Activated CD4-positive, alpha-beta T cell treated with anti-CD3 and anti-CD28 coated beads, Interleukin-2, Interleukin-6, amounts not matched to agents 100 ng/mL and 50 ng/mL, durations not matched to agents 16 hours and 8 hours (primary cell): ENCODE data around the gene FKBP6.
A peak's percentile ranks its signal among the peaks of the same experiment; 100 is the strongest.
"Not testable (repeated sequence)": the region's sequence is repeated elsewhere in the genome, so short reads cannot be mapped to it uniquely, and the experiment has no call there.

ENCODE experiments used
- DNase-seq: peaks from one replicate; pipeline ENCODE4 v3.0.0-alpha.2; 2020

The FKBP6 gene

DNA sequence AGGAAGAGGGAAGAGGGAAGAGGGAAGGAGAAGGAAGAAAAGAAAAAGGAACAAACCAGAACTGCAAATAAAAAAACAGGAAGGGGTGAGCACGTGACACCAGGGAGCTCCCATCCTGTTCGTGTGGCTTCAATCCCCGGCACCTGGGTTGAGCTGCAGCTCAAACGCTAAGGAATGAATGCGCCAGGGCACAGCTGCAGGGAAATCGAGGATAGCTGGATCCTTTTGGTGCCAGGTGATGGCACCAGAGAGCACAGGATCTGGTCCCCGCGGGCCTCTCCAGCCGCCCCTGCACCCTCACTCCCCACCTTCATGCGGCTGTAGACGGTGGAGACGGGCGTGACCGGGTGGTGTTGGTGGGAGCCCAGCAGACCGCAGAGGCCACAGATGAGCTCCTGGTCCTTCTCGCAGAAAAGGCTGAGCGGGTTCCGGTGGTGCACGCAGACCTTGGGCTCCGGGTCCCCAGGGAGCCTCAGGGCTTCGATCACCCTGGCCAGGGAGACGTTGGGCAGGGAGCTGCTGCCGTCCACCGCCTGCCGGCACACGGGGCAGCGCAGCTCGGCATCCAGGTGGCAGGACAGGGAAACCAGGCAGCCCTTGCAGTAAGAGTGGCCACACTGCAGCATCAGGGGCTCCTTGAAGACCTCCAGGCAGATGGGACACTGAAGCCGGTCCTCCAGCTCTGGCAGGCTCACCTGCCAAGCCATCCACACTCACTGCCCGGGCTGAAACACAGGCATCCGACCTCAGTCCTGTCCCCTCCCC lies 3.7 kb upstream of the FKBP6 start:
- DNase-seq, result peak; percentile 58

GRCh38 chr7:73325424-73325823 lies 2.5 kb upstream of the FKBP6 start:
- not testable (repeated sequence) for DNase-seq

- DNase-seq, result not testable (repeated sequence)
Observed at GRCh38 chr7:73327449-73327848, 512 bp upstream of the FKBP6 start.

DNA sequence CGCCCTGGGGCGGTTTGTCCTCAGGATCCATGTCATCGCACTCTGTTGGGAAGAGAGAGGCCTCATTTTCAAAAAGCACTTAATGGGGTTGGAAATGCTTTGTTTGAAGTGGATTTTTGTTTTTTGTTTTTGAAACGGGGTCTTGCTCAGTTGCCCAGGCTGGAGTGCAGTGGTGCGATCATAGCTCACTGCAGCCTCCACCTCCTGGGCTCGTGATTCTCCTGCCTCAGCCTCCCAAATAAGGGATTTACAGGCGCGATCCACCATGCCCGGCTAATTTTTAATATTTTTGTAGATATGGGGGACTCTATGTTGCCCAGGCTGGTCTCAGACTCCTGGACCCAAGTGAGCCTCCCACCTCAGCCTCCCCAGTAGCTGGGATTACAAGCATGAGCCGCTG lies 735 bp downstream of the FKBP6 start:
- DNase-seq, result no peak

DNA sequence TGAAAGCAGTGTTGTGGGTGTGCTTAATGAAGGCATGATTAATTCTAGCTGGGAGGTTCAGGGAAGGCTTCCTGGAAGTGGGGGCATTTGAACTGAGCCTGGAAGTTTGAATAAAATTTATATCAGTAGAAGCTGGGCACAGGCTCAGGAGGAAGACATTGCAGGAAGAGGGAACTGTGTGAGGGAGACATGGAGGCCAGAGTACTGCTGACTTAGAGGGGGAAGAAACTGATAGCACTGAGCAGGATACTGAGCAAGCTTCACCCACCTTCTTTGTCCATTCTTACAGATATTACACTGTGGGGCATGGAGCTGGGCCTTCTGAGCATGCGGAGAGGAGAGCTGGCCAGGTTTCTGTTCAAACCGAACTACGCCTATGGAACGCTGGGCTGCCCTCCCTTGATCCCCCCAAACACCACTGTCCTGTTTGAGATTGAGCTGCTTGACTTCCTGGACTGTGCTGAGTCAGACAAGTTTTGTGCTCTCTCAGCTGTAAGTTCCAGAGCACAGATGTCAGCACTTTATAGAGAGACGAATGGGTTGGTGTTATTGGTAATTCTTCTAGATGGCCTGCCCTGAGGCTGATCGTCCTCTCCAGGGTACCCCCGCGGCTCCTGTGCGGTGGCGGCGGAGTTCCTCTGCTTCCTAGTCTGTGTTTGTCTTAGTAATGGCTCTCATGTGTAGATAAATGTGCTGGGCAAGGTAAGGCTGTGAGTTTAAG lies 2.1 kb downstream of the FKBP6 start:
- DNase-seq, result no peak

DNA sequence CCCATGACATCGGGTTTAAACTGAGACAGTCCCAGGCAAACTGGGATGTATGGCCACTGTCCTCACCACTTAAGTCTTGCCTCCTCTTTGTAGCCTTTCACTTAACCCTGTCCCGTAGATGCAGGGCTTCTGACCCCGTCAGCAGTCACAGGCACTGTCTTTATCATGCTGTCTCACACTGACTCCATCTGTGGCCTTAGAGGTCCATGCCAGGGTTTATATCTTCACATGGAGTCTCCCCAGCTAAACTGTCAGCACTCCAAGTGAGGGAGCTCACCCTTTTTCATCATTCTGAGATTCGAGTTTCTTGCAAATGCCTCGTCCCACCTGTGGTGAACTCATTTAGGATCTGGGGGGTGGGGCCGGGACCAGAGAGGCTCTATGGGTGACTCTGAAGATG lies 2.8 kb downstream of the FKBP6 start:
- DNase-seq, result no peak

DNA sequence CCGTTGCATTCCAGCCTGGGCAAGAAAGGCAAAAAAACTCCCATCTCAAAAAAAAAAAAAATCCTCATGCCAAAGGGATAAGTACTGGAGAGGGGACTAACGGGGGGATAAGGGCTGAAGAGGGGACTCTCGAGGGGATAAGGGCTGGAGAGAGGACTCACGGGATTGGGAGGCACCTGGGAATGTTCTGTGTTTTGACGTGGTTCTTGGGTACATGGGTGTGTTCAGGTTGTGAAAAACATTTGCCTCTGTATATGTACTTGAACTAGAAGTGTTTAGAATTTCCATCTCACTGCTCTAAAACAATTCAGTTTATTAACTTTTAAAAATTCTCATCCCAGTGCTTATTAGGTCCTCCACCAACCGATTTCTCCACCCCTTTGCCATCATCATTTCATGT lies 4.5 kb downstream of the FKBP6 start:
- DNase-seq, result no peak

DNA sequence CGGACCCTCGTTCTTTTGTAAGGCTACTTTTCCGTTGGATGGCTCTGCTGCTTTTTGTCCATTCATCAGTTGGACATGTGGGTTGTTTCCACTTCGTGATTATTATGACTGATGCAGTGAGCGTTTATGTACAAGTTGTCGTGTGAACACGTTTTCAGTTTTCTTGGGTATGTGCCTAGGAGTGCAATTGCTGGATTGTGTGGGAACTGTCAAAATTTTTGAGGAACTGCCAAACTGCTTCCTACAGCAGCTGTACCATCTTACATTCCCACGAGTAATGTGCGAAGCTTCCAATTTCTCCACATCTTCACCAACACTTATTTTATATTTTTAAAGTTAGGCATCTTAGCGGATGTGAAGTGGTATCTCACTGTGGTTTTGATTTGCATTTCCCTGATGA lies 10.4 kb downstream of the FKBP6 start:
- no peak for DNase-seq

GRCh38 chr7:73340514-73340913 lies 12.6 kb downstream of the FKBP6 start:
- no peak for DNase-seq

GRCh38 chr7:73341877-73342276 lies 13.9 kb downstream of the FKBP6 start:
- DNase-seq, result peak; percentile 23

GRCh38 chr7:73342645-73343044 lies 14.7 kb downstream of the FKBP6 start:
- no peak for DNase-seq

GRCh38 chr7:73343671-73344380 lies 15.9 kb downstream of the FKBP6 start:
- DNase-seq, result no peak

DNA sequence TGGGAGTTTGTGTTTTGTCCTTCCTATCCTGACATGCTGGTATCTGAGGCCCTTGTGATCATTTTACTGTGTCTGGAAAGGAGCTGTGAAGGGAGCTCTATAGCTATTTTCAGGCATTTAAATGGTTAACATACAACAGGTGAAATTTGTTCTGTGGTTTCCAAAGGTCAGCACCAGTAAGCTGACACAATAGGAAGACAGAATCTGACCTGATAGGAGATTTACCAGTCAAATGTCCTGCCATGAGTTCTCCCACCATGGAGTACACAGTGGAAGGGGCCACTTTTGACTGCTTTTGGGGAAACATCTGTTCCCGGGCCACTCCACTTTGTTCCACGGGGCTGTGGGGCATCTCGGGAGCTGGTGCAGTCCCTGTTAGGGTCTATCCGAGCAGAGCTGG lies 17.6 kb downstream of the FKBP6 start:
- no peak for DNase-seq

DNA sequence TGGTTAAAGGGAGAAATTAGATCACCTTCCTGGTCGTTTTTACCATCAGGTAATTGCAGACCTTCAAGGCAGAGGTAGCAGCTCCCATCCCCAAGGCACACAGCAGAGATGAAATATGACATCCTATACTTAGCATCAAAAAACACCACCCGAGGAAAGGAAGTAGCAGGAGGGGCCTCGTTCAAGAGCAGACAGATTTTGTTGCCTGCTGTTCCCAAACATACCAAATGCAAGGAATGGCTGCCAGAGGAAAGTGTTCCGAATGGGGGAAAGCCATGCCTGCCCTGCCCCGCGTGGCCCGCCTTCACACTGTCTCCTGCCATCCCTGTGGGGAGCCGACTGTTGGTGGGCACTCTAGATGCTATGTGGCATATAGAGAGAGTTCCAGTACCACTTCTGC lies 18.0 kb downstream of the FKBP6 start:
- no peak for DNase-seq

GRCh38 chr7:73349763-73350162 lies 21.8 kb downstream of the FKBP6 start:
- DNase-seq, result no peak

GRCh38 chr7:73350306-73351068 lies 22.5 kb downstream of the FKBP6 start:
- no peak for DNase-seq

- no peak for DNase-seq
Observed at GRCh38 chr7:73351447-73352167, 23.6 kb downstream of the FKBP6 start.

GRCh38 chr7:73352784-73353183 lies 24.8 kb downstream of the FKBP6 start:
- DNase-seq, result no peak

DNA sequence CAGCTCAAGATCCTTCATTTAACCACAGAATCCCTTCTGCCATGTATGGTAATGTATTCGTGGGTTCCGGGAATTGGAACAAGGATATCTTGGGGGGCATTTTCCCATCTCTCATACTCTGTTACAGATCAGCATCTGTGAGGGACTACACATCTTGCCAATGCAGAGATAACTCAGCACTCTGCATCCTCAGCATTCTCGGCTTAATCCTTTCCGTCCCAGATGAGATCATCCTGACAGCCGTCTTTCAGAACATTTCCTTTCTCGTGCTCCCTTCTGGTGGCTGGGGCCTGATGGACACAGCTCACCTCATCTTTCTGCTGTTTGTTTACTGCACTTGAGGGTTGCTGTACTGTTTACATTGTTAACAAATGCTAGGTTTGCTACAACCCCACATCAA lies 25.3 kb downstream of the FKBP6 start:
- no peak for DNase-seq

DNA sequence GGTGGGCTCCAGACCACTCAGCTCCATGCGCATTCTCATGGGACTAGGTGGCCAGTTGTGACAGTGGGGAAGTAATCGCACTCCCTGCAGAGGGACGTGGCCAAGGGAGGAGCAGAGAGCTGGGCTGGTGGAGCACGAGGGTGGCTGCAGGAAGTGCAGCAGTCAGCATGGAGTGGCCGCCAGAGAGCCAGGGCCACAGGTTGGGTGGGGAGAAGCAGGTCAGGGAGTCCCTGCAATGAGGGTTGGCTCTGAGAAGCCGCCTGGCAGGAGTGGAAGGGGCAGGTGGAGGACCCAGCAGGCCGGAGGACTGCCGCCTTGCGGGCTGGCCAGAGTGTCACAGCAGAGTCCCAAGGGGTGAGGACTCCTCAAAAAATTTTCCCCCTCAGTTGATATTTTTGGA lies 26.2 kb downstream of the FKBP6 start:
- DNase-seq, result no peak

DNA sequence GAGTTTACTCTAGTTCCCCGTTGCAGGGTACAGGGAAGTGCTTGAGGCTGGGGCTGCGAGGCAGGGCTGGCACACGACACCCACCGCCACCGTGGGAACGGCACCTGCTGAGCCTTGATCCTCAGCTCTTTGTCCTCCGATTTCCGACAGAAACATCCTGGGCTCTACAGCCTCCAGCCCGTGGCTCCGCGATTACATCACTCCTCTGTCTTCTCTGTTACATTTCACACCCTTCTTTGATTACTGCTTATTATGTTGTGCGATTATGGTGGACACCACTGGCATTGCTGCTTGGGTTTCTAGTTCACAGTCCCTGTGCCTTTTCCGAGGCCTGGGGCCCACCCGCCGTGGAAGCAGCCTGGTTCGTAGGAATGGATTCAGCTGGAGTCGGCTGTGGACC lies 26.9 kb downstream of the FKBP6 start:
- no peak for DNase-seq

- DNase-seq, result no peak
Observed at GRCh38 chr7:73356159-73356558, 28.2 kb downstream of the FKBP6 start.
